HepG2 (cell line): ENCODE results near the gene SMYD1.

Experiments
- ATM ChIP-seq: fragments of 450-650 bp; IDR thresholded peaks from 2 replicates; pipeline ENCODE4 v1.7.1; 2017; ENCODE audit warnings: mild to moderate bottlenecking, borderline replicate concordance
- DMTF1 ChIP-seq: sonication (generic); formaldehyde crosslinking; IDR thresholded peaks from 2 replicates; pipeline ENCODE4 v1.4.0; 2020; ENCODE audit warnings: mild to moderate bottlenecking, missing genetic modification reagents
- NR2C2 ChIP-seq: sonication (generic); formaldehyde crosslinking; IDR thresholded peaks from 2 replicates; pipeline ENCODE4 v1.4.0; 2020; ENCODE audit warnings: missing genetic modification reagents, mild to moderate bottlenecking, moderate library complexity, borderline replicate concordance
- ZHX1 ChIP-seq: sonication (generic); formaldehyde crosslinking; IDR thresholded peaks from 2 replicates; pipeline ENCODE4 v1.8.1; 2022; ENCODE audit warnings: low read depth, mild to moderate bottlenecking, missing genetic modification reagents
- TF ChIP-seq, protein P1 (sequence below): sonication (generic); formaldehyde crosslinking; IDR thresholded peaks from 2 replicates; pipeline ENCODE4 v1.5.1; 2020; ENCODE audit warnings: mild to moderate bottlenecking, missing genetic modification reagents

- TF ChIP-seq NR2C2 (no peak), ATM (no peak), DMTF1 (no peak), ZHX1 (no peak)
- TF ChIP-seq, protein P1, sequence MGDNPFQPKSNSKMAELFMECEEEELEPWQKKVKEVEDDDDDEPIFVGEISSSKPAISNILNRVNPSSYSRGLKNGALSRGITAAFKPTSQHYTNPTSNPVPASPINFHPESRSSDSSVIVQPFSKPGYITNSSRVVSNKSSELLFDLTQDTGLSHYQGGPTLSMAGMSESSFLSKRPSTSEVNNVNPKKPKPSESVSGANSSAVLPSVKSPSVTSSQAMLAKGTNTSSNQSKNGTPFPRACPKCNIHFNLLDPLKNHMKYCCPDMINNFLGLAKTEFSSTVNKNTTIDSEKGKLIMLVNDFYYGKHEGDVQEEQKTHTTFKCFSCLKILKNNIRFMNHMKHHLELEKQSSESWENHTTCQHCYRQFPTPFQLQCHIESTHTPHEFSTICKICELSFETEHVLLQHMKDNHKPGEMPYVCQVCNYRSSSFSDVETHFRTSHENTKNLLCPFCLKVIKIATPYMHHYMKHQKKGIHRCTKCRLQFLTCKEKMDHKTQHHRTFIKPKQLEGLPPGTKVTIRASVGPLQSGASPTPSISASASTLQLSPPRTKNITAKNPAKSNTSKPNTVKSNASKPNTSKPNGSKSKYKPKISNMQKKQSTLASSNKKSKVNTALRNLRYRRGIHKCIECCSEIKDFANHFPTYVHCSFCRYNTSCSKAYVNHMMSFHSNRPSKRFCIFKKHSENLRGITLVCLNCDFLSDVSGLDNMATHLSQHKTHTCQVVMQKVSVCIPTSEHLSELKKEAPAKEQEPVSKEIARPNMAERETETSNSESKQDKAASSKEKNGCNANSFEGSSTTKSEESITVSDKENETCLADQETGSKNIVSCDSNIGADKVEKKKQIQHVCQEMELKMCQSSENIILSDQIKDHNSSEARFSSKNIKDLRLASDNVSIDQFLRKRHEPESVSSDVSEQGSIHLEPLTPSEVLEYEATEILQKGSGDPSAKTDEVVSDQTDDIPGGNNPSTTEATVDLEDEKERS (CRISPR knock-in tag) = no peak
Observed at GRCh38 chr2:88024509-88024908, 43.1 kb upstream of the SMYD1 start.
